NT2/D1 (cell line): Measurements from ENCODE around the gene OTULIN.

Source experiments
- DNase-seq: peaks from one replicate; pipeline ENCODE4 v3.0.0-alpha.2; 2011; ENCODE audit warnings: low read depth, low spot score
- H3K27me3 ChIP-seq: 2 replicates; pipeline ENCODE4 v1.6.0; 2011; ENCODE audit warnings: mild to moderate bottlenecking; ENCODE audit not compliant: insufficient read length, insufficient read depth
- H3K36me3 ChIP-seq: 2 replicates; pipeline ENCODE4 v1.6.1; 2011; ENCODE audit warnings: mild to moderate bottlenecking, low read length, mixed read lengths; ENCODE audit not compliant: insufficient read depth, insufficient read length
- H3K4me1 ChIP-seq: 2 replicates; pipeline ENCODE4 v1.5.1; 2011; ENCODE audit not compliant: insufficient read depth, insufficient read length
- H3K4me3 ChIP-seq: 2 replicates; pipeline ENCODE4 v1.5.1; 2011; ENCODE audit warnings: low read depth; ENCODE audit not compliant: insufficient read length
- H3K9ac ChIP-seq: 2 replicates; pipeline ENCODE4 v1.6.0; 2011; ENCODE audit warnings: low read depth; ENCODE audit not compliant: insufficient read length
- H3K9me3 ChIP-seq: 2 replicates; pipeline ENCODE4 v1.5.1; 2011; ENCODE audit warnings: mild to moderate bottlenecking, low read length; ENCODE audit not compliant: insufficient read depth
- SUZ12 ChIP-seq: IDR thresholded peaks from 2 replicates; pipeline ENCODE4 v1.6.1; 2011; ENCODE audit not compliant: insufficient read length, insufficient read depth; ENCODE audit errors: extremely low read depth
- YY1 ChIP-seq: IDR thresholded peaks from 2 replicates; pipeline ENCODE4 v1.6.1; 2011; ENCODE audit not compliant: insufficient read length, insufficient read depth
- ZNF274 ChIP-seq: IDR thresholded peaks from 2 replicates; pipeline ENCODE4 v1.6.1; 2011; ENCODE audit warnings: mild to moderate bottlenecking, low read depth, low read length

Gene OTULIN

DNA sequence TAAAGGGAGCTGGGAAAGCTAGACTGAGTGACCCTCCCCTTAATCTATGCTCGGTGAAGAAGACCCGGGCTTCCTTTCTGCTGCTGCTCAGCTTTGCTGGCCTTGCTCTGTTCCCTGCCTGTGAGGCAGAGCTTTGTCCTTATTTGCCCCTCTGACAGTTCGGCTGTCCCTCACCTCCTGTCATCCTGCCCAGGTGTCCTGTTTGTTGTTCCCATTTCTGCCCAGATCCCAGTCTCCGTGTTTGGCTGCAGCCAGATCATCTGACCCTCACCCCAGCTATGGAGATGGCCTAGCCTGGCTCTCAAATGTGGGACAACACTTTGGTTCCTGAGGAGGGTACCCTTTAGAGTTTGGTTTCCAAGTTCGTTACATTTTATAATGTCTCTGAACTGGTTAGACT is 20.2 kb downstream of the OTULIN start:
- Histone ChIP-seq H3K27me3 (no peaks in the 10 kb centered on the region), H3K36me3 (peaks cover 67% of the 10 kb centered on the region), H3K9me3 (no peaks in the 10 kb centered on the region), H3K9ac (no peak overlapping the region), H3K4me1 (peaks cover 7% of the 10 kb centered on the region), H3K4me3 (no peak overlapping the region)
- TF ChIP-seq ZNF274 (no peak), SUZ12 (no peak), YY1 (no peak)
- no peak for DNase-seq

DNA sequence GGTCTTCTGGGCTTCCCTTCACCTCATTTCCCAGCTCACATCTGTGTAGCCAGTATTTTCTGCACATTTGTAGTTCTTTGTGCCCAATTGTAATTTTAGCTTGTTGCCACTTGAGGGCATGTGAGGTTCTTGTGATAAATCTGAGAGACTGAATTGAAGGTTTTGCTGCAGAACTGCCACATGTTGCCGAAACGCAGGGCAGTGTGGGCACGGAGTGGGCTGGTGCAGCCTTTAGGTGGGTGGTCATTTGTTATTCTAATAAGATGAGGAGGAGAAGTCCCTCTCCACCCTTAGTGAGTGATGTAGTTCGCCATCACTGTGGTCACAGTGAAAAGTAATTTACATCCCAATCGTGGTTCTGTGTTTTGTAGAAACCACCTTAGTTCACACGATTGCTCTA is 21.2 kb downstream of the OTULIN start:
- H3K27me3 ChIP-seq, result no peaks in the 10 kb centered on the region
- peaks cover 69% of the 10 kb centered on the region for H3K36me3 ChIP-seq
- H3K4me3 ChIP-seq, result no peak overlapping the region
- H3K9me3 ChIP-seq, result no peaks in the 10 kb centered on the region; the same call in 1 of the 2 replicates
- H3K4me1 ChIP-seq, result peaks cover 7% of the 10 kb centered on the region
- TF ChIP-seq ZNF274, result no peak
- no peak for TF ChIP-seq SUZ12
- TF ChIP-seq YY1, result no peak
- no peak for DNase-seq
- no peak overlapping the region for H3K9ac ChIP-seq

DNA sequence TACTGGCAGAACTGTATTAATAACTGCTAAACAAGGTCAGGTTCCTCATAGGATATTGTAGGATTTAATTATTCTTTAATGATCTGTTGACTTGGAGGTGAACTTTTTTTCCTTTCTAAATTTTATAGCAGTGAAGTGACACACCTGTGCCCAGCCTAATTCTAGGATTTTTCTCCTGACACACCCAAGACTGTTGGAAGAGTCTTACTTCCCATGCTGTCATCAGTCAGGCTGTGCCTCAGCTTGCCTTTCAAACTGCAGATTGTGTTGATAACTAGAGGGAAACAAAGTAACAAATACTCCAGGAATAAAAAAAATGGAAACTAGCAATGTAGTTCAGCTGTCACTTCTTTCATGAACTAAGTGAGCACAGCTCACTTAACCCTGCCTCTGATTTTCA is 22.0 kb downstream of the OTULIN start:
- Histone ChIP-seq H3K4me3 (no peak overlapping the region), H3K9ac (no peak overlapping the region), H3K27me3 (no peaks in the 10 kb centered on the region), H3K9me3 (no peaks in the 10 kb centered on the region; the same call in 1 of the 2 replicates), H3K36me3 (peaks cover 70% of the 10 kb centered on the region), H3K4me1 (peaks cover 7% of the 10 kb centered on the region)
- no peak for TF ChIP-seq YY1
- no peak for TF ChIP-seq SUZ12
- no peak for TF ChIP-seq ZNF274
- DNase-seq, result no peak

DNA sequence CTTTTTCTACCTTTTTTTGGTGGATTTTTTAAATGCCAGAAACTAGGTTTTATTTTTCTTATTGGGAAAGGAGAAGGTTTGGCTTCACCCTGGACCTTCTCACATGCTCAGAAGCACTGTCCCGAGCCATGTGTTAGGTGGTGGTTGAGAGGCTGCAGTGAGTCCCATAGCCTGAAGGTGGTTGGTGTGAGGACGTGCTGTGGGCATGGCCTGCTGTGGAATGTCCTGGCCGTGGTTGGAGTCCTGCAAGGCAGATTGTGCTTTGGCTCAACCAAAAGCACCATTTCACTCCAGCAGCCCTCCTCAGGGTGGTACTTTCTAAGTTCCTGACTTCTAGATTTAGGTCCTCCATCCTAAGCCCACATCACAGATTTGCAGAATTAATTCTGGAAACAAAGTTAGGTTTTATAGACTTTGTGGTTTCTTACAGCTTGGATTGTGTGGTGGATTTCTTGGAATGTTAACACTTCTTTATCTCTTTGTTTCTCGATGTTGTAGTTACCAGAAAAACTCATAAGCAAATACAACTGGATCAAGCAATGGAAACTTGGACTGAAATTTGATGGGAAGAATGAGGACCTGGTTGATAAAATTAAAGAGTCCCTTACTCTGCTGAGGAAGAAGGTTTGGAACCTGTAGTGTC is 22.6 kb downstream of the OTULIN start:
- peaks cover 65% of the 10 kb centered on the region for H3K36me3 ChIP-seq
- H3K4me3 ChIP-seq, result no peak overlapping the region
- no peaks in the 10 kb centered on the region; the same call in 1 of the 2 replicates for H3K9me3 ChIP-seq
- peaks cover 7% of the 10 kb centered on the region for H3K4me1 ChIP-seq
- no peak for TF ChIP-seq ZNF274
- TF ChIP-seq SUZ12, result no peak
- no peak for TF ChIP-seq YY1
- H3K27me3 ChIP-seq, result no peaks in the 10 kb centered on the region
- no peak for DNase-seq
- H3K9ac ChIP-seq, result no peak overlapping the region

DNA sequence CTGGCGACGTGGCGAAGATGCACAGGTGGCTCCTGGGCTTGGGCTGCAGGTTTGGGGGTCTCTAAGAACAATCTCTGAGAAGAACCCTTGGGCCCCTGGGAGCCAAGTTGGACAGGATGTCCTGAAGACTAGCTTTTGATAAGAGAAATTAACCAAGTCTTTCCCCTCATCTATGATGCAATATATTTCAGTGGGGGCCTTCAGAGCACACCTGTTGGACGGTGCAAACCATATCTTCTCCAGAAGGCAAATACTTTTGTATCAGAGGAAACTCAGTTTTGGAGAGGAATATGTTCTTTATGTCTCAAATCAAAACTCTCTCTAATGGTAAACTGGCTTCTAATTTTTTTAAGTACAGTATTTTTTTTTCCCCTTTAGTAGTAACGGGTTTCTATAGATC is 28.6 kb downstream of the OTULIN start:
- H3K9me3 ChIP-seq, result no peaks in the 10 kb centered on the region; the same call in 1 of the 2 replicates
- H3K4me1 ChIP-seq, result no peaks in the 10 kb centered on the region
- peaks cover 70% of the 10 kb centered on the region for H3K36me3 ChIP-seq
- TF ChIP-seq ZNF274 (no peak), SUZ12 (no peak), YY1 (no peak)
- H3K27me3 ChIP-seq, result no peaks in the 10 kb centered on the region
- no peak overlapping the region for H3K9ac ChIP-seq
- DNase-seq, result no peak
- no peak overlapping the region for H3K4me3 ChIP-seq

DNA sequence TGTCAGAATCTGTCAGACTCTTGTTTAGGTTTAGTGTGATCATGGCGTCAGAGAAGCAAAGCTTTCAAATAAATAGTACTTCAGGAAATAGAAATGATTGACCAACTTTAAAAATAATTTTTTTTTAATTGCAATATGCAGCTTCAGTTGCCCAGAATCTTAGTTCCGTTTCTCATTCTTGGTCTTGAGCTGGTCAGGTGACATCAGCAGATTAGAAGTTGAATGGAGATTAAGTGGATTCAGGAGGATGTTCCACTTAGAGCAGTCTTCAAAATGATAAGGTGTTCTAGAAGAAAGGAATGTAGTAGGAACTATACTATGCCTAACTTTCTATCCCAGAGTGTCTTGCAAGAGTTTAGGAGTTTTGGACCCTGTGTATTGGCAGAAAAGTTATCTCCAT is 30.6 kb downstream of the OTULIN start:
- no peaks in the 10 kb centered on the region for H3K27me3 ChIP-seq
- no peaks in the 10 kb centered on the region; the same call in 1 of the 2 replicates for H3K9me3 ChIP-seq
- no peak for TF ChIP-seq SUZ12
- TF ChIP-seq YY1, result no peak
- TF ChIP-seq ZNF274, result no peak
- H3K9ac ChIP-seq, result no peak overlapping the region
- no peak overlapping the region for H3K4me3 ChIP-seq
- DNase-seq, result no peak
- no peaks in the 10 kb centered on the region for H3K4me1 ChIP-seq
- peaks cover 72% of the 10 kb centered on the region for H3K36me3 ChIP-seq

DNA sequence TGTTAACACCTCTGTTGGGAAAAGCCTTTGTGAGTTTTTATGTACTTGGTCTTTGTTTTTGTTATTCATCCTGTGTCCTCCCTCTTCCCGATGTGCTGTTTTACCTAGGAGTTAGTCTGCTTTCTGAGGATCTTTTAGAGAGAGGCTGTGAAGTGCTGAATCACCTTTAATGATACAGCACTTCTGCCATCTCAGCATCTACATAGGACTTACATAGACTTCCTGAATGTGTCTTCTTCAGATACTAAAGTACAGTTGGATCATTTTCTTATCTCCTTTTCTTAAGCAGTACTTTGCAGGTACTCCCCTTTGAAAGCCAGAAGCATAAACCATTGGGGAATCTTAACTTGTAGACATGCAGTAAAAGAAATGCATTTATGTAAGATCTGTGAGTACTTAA is 31.5 kb downstream of the OTULIN start:
- Histone ChIP-seq H3K36me3 (peaks cover 64% of the 10 kb centered on the region), H3K4me3 (no peak overlapping the region), H3K4me1 (no peaks in the 10 kb centered on the region), H3K27me3 (no peaks in the 10 kb centered on the region), H3K9me3 (no peaks in the 10 kb centered on the region), H3K9ac (no peak overlapping the region)
- TF ChIP-seq ZNF274 (no peak), SUZ12 (no peak), YY1 (no peak)
- DNase-seq, result peak; percentile 18
